Activated T-cell treated with anti-CD3 and anti-CD28 coated beads, Interleukin-2, amount 50 U/mL, for 4 hours (primary cell): ENCODE data around the gene ACOT8. TPM values are rescaled to one million over a fixed set of nuclear protein-coding genes. Genes with fewer than 3 reads are reported as not detected.
A peak's percentile ranks its signal among the peaks of the same experiment; 100 is the strongest.
"Not testable (repeated sequence)": the region's sequence is repeated elsewhere in the genome, so short reads cannot be mapped to it uniquely, and the experiment has no call there.

Source experiments
- ATAC-seq, 2 donors: fragments of 200-7000 bp; cut with Tn5 transposase; one replicate each; pipeline ENCODE4 v1.10.0; 2021
- DNase-seq: peaks from one replicate; pipeline ENCODE4 v3.0.0-alpha.2; 2020
- H3K27me3 Mint-ChIP-seq: one replicate; pipeline ENCODE4 v1.8.0; 2021; ENCODE audit warnings: low read depth, mixed read lengths
- H3K36me3 Mint-ChIP-seq: one replicate; pipeline ENCODE4 v1.8.0; 2022; ENCODE audit warnings: mixed read lengths; ENCODE audit not compliant: insufficient read depth
- H3K4me1 Mint-ChIP-seq: one replicate; pipeline ENCODE4 v1.8.0; 2021; ENCODE audit warnings: low read depth, mixed read lengths
- H3K4me3 Mint-ChIP-seq: one replicate; pipeline ENCODE4 v1.8.0; 2021; ENCODE audit warnings: mild to moderate bottlenecking, moderate library complexity, mixed read lengths
- H3K9me3 Mint-ChIP-seq: one replicate; pipeline ENCODE4 v1.8.0; 2021; ENCODE audit warnings: mixed read lengths
- total RNA-seq, 3 donors: library from RNA; stranded (reverse); gene quantifications; one replicate each; pipeline ENCODE4 v1.2.1, GENCODE V29; 2021

The ACOT8 gene
- total RNA-seq, 3 donors from 2014 or later = 18.0 to 21.0 (median 18.2) TPM

- no peaks in the 10 kb centered on the region for H3K36me3 Mint-ChIP-seq
- no peaks in the 10 kb centered on the region for H3K9me3 Mint-ChIP-seq
- peaks cover 2% of the 10 kb centered on the region for H3K27me3 Mint-ChIP-seq
- H3K4me3 Mint-ChIP-seq = no peak overlapping the region
- H3K4me1 Mint-ChIP-seq = peaks cover 11% of the 10 kb centered on the region
- ATAC-seq (no peak), DNase-seq (no peak)
These were observed 40.2 kb downstream of the ACOT8 start for GRCh38 chr20:45816951-45817350.

- Mint-ChIP-seq H3K36me3 (peaks cover 18% of the 10 kb centered on the region), H3K9me3 (no peaks in the 10 kb centered on the region), H3K27me3 (no peaks in the 10 kb centered on the region), H3K4me1 (peaks cover 16% of the 10 kb centered on the region), H3K4me3 (no peak overlapping the region)
- no peak for DNase-seq
- no peak for ATAC-seq
These were observed 42.9 kb downstream of the ACOT8 start for GRCh38 chr20:45814314-45814713.

GRCh38 chr20:45813489-45813888 lies 43.7 kb downstream of the ACOT8 start:
- ATAC-seq = no peak
- Mint-ChIP-seq H3K27me3 (no peaks in the 10 kb centered on the region), H3K36me3 (peaks cover 21% of the 10 kb centered on the region), H3K4me1 (peaks cover 16% of the 10 kb centered on the region), H3K4me3 (peak overlapping the region; percentile 82), H3K9me3 (no peaks in the 10 kb centered on the region)
- DNase-seq = no peak

- H3K9me3 Mint-ChIP-seq = no peaks in the 10 kb centered on the region
- peaks cover 16% of the 10 kb centered on the region for H3K4me1 Mint-ChIP-seq
- H3K27me3 Mint-ChIP-seq = no peaks in the 10 kb centered on the region
- peak overlapping the region; percentile 82 for H3K4me3 Mint-ChIP-seq
- peaks cover 23% of the 10 kb centered on the region for H3K36me3 Mint-ChIP-seq
- no peak for DNase-seq
- ATAC-seq = no peak
These were observed 44.2 kb downstream of the ACOT8 start for GRCh38 chr20:45813006-45813340.

GRCh38 chr20:45812157-45813005 lies 44.8 kb downstream of the ACOT8 start, which contains the start of gene UBE2C:
UBE2C (plus strand) TSS chr20:45812644; CDS start chr20:45812696, 52 bp downstream.
- peaks cover 16% of the 10 kb centered on the region for H3K4me1 Mint-ChIP-seq
- DNase-seq (peak; percentile 86), ATAC-seq (peak; percentile 100)
- H3K27me3 Mint-ChIP-seq = no peaks in the 10 kb centered on the region
- H3K36me3 Mint-ChIP-seq = peaks cover 25% of the 10 kb centered on the region
- peak within 1 kb of the TSS; percentile 82 for H3K4me3 Mint-ChIP-seq
- H3K9me3 Mint-ChIP-seq = no peaks in the 10 kb centered on the region

GRCh38 chr20:45810191-45810970 lies 46.8 kb downstream of the ACOT8 start:
- H3K4me3 Mint-ChIP-seq = no peak overlapping the region

GRCh38 chr20:45801851-45802250 lies 55.3 kb downstream of the ACOT8 start:
- H3K36me3 Mint-ChIP-seq = peaks cover 36% of the 10 kb centered on the region
- H3K27me3 Mint-ChIP-seq = no peaks in the 10 kb centered on the region
- no peak overlapping the region for H3K4me3 Mint-ChIP-seq
- no peaks in the 10 kb centered on the region for H3K9me3 Mint-ChIP-seq
- H3K4me1 Mint-ChIP-seq = peaks cover 12% of the 10 kb centered on the region
- ATAC-seq (no peak), DNase-seq (no peak)

More at GRCh38 chr20:45810191-45810970, 46.8 kb downstream of the ACOT8 start:
- Mint-ChIP-seq H3K9me3 (no peaks in the 10 kb centered on the region), H3K36me3 (peaks cover 29% of the 10 kb centered on the region), H3K27me3 (no peaks in the 10 kb centered on the region), H3K4me1 (peaks cover 16% of the 10 kb centered on the region)
- ATAC-seq (no peak), DNase-seq (no peak)

- ATAC-seq (peak; percentile 82 to 94), DNase-seq (peak; percentile 56)
- H3K36me3 Mint-ChIP-seq = peaks cover 37% of the 10 kb centered on the region
These were observed 58.1 kb downstream of the ACOT8 start for GRCh38 chr20:45798935-45799642.

GRCh38 chr20:45797955-45798354 lies 59.2 kb downstream of the ACOT8 start:
- DNase-seq, H3K9me3 Mint-ChIP-seq: not testable (repeated sequence)

More at GRCh38 chr20:45798935-45799642, 58.1 kb downstream of the ACOT8 start:
- no peaks in the 10 kb centered on the region for H3K9me3 Mint-ChIP-seq
- no peaks in the 10 kb centered on the region for H3K27me3 Mint-ChIP-seq
- no peak overlapping the region for H3K4me3 Mint-ChIP-seq
- H3K4me1 Mint-ChIP-seq = peaks cover 12% of the 10 kb centered on the region

GRCh38 chr20:45797510-45797909 lies 59.7 kb downstream of the ACOT8 start:
- Mint-ChIP-seq H3K36me3 (peaks cover 29% of the 10 kb centered on the region), H3K4me1 (peaks cover 17% of the 10 kb centered on the region)
- H3K9me3 Mint-ChIP-seq, H3K4me3 Mint-ChIP-seq, H3K27me3 Mint-ChIP-seq, DNase-seq, ATAC-seq: not testable (repeated sequence)

More at GRCh38 chr20:45797955-45798354, 59.2 kb downstream of the ACOT8 start:
- not testable (repeated sequence) for H3K4me3 Mint-ChIP-seq, ATAC-seq, H3K27me3 Mint-ChIP-seq
- Mint-ChIP-seq H3K4me1 (peaks cover 12% of the 10 kb centered on the region), H3K36me3 (peaks cover 33% of the 10 kb centered on the region)

GRCh38 chr20:45796337-45797065 lies 60.7 kb downstream of the ACOT8 start:
- H3K4me1 Mint-ChIP-seq = peaks cover 20% of the 10 kb centered on the region
- H3K27me3 Mint-ChIP-seq = no peaks in the 10 kb centered on the region
- no peaks in the 10 kb centered on the region for H3K9me3 Mint-ChIP-seq
- DNase-seq (no peak), ATAC-seq (no peak)
- H3K4me3 Mint-ChIP-seq = no peak overlapping the region
- peaks cover 24% of the 10 kb centered on the region for H3K36me3 Mint-ChIP-seq

- ATAC-seq = peak; percentile 3 to 4
- Mint-ChIP-seq H3K4me3 (peak overlapping the region; percentile 85), H3K4me1 (peaks cover 12% of the 10 kb centered on the region), H3K9me3 (no peaks in the 10 kb centered on the region), H3K36me3 (peaks cover 23% of the 10 kb centered on the region), H3K27me3 (no peaks in the 10 kb centered on the region)
- DNase-seq = no peak
These were observed 64.7 kb downstream of the ACOT8 start for GRCh38 chr20:45792317-45793118.
